Smooth muscle cell (in vitro differentiated cells): Measurements from ENCODE around the gene PLXNB3. TPM values are rescaled to one million over a fixed set of nuclear protein-coding genes. Genes with fewer than 3 reads are reported as not detected.

Source experiments
- DNase-seq: peaks from one replicate; lab custom pipeline; 2025; ENCODE audit not compliant: unreplicated experiment; lab: John Stamatoyannopoulos, UW
- H2AFZ ChIP-seq: fragments of 200-600 bp; sonication (generic); 2 replicates; pipeline ENCODE4 v1.6.0; 2016; ENCODE audit warnings: antibody characterized with exemption, low read depth, mild to moderate bottlenecking
- H3F3A ChIP-seq: fragments of 200-600 bp; sonication (generic); 2 replicates; pipeline ENCODE4 v1.6.0; 2017; ENCODE audit warnings: antibody characterized with exemption, low read depth
- H3K27ac ChIP-seq: fragments of 200-600 bp; sonication (generic); 2 replicates; pipeline ENCODE4 v1.5.1; 2016; ENCODE audit warnings: low read depth, mild to moderate bottlenecking
- H3K27me3 ChIP-seq: fragments of 200-600 bp; sonication (generic); 2 replicates; pipeline ENCODE4 v1.6.1; 2016; ENCODE audit warnings: low read depth, mild to moderate bottlenecking
- H3K36me3 ChIP-seq: fragments of 200-600 bp; sonication (generic); 2 replicates; pipeline ENCODE4 v1.5.1; 2016; ENCODE audit warnings: low read depth
- H3K4me1 ChIP-seq: fragments of 200-600 bp; sonication (generic); 2 replicates; pipeline ENCODE4 v1.5.1; 2016; ENCODE audit warnings: low read depth
- H3K4me2 ChIP-seq: fragments of 200-600 bp; sonication (generic); 2 replicates; pipeline ENCODE4 v1.6.0; 2016; ENCODE audit warnings: mild to moderate bottlenecking
- H3K4me3 ChIP-seq: fragments of 200-600 bp; sonication (generic); 2 replicates; pipeline ENCODE4 v1.5.1; 2016; ENCODE audit warnings: mild to moderate bottlenecking
- H3K79me2 ChIP-seq: fragments of 200-600 bp; sonication (generic); 2 replicates; pipeline ENCODE4 v1.6.0; 2016; ENCODE audit warnings: low read depth, mild to moderate bottlenecking
- H3K9ac ChIP-seq: fragments of 200-600 bp; sonication (generic); 2 replicates; pipeline ENCODE4 v1.6.0; 2016; ENCODE audit warnings: low read depth
- H3K9me3 ChIP-seq: fragments of 200-600 bp; sonication (generic); replicated peaks from 2 replicates; pipeline ENCODE4 v1.5.1; 2016; ENCODE audit warnings: low read depth
- H4K20me1 ChIP-seq: fragments of 200-600 bp; sonication (generic); 2 replicates; pipeline ENCODE4 v1.6.0; 2016; ENCODE audit warnings: low read depth
- WGBS: methylation state at CpG from one replicate; pipeline ENCODE4 v1.1.7; 2016; ENCODE audit warnings: low lambda C conversion rate; 5-methylcytosine and 5-hydroxymethylcytosine counted together
- polyA plus RNA-seq: library from polyadenylated mRNA; unstranded; fragments of >200 nt; fragmentation: Nextera tagmentation; extraction: Ambion mirVana; gene quantifications from 2 replicates; pipeline ENCODE4 v1.2.1, GENCODE V29; 2016
- total RNA-seq: library from RNA; depleted of rRNA; stranded (reverse); fragments of >200 nt; gene quantifications from 2 replicates; pipeline ENCODE4 v1.2.3, GENCODE V29; 2014
- TF ChIP-seq, protein P1 (sequence below): fragments of 200-600 bp; sonication (generic); IDR thresholded peaks from 2 replicates; pipeline ENCODE4 v1.5.1; 2017; ENCODE audit warnings: borderline replicate concordance, mild to moderate bottlenecking, antibody characterized with exemption; ENCODE audit not compliant: insufficient read depth, poor library complexity, severe bottlenecking

Gene PLXNB3
- total and polyA plus RNA-seq, 2 experiments from 2014 or later = 0.58 to 3.9 TPM

DNA sequence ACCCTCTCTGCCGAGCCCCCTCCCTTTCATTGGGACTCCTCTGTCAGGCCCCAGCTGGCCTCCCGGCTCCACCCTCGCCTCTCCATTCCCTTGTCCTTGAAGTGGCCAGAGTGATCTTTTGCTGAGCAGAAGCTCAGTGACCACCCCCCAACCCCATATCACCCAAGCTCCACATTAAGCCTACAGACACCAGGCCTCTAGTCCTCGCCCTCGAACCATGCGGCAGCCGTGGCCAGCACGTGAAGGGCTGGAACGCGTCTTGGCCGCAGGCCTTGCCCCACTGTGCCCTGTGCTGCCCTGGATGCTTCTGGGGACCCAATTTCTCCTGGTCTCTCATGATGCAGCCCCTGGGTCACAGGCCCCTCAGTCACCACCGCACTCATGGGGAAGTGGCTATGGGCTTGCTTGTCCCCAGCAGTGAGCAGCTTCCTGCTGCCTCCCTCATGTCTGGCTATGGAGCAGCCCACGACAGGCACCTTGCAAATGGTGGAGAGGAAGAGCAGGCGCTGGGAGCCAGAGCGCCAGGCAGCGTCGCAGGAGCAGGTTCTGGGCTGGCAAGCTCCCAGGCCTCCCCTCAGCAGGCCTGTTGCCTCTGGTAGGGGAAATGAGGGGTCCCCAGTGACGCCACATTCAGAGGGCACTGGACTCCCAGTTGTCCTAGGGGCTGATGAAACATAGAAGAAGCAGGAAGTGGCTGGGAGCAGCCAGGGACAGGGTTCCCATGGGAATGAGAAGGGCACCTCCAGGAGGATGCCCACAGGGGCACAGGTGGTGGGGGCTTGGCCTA is 16.0 kb downstream of the PLXNB3 start:
- Histone ChIP-seq H2AFZ (no peak overlapping the region), H3K4me3 (no peak overlapping the region), H3K9me3 (no peaks in the 10 kb centered on the region), H3K27ac (no peak overlapping the region), H3K4me2 (no peak overlapping the region), H4K20me1 (no peaks in the 10 kb centered on the region), H3K4me1 (no peaks in the 10 kb centered on the region), H3K36me3 (no peaks in the 10 kb centered on the region), H3F3A (no peaks in the 10 kb centered on the region), H3K9ac (no peak overlapping the region), H3K27me3 (no peaks in the 10 kb centered on the region), H3K79me2 (no peaks in the 10 kb centered on the region)
- DNase-seq = no peak
- TF ChIP-seq, protein P1, sequence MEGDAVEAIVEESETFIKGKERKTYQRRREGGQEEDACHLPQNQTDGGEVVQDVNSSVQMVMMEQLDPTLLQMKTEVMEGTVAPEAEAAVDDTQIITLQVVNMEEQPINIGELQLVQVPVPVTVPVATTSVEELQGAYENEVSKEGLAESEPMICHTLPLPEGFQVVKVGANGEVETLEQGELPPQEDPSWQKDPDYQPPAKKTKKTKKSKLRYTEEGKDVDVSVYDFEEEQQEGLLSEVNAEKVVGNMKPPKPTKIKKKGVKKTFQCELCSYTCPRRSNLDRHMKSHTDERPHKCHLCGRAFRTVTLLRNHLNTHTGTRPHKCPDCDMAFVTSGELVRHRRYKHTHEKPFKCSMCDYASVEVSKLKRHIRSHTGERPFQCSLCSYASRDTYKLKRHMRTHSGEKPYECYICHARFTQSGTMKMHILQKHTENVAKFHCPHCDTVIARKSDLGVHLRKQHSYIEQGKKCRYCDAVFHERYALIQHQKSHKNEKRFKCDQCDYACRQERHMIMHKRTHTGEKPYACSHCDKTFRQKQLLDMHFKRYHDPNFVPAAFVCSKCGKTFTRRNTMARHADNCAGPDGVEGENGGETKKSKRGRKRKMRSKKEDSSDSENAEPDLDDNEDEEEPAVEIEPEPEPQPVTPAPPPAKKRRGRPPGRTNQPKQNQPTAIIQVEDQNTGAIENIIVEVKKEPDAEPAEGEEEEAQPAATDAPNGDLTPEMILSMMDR = no peak
- 92% methylated on average over 18 of the region's 18 CpGs for WGBS

DNA sequence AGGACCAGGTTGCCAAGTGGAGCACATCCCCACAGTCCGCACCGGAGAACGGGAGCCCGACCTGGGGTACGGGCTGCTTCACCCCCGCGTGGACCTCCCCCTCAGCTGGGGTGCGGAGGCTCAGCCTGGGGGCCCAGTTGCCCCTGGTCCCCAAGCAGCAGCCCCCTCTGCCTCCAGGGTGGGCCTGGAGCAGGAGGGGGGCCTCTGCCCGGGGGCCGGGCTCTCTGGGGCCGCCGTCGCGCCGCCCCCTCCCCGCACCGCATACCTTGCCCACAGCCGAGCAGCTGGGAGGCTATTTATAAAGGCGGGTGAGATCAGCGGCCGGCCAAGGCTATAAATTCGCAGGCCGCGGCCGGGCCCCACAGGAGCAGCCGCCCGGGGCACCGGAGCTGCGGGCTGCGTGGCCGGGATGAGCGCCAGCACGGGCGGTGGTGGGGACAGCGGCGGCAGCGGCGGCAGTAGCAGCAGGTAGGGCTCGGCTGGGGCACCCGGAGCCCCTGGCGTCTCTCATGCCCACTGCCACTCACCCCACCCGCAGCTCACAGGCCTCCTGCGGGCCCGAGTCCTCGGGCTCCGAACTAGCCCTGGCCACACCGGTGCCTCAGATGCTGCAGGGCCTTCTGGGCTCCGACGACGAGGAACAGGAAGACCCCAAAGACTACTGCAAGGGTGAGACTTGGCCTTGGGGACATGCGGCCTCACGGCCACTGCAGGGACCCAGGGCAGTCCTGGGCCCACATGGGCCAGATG is 16.8 kb downstream of the PLXNB3 start, which contains the start of gene SRPK3:
Gene SRPK3 (plus strand): TSS at position 364 of the 750 bp plus-strand sequence. CDS start 46 bp downstream, at position 410.
- H3K9me3 ChIP-seq = no peaks in the 10 kb centered on the region
- H2AFZ ChIP-seq = no peak within 1 kb of the TSS
- H3K27me3 ChIP-seq = no peaks in the 10 kb centered on the region
- H3K4me3 ChIP-seq = no peak within 1 kb of the TSS
- H3K4me2 ChIP-seq = no peak within 1 kb of the TSS
- H3F3A ChIP-seq = no peaks in the 10 kb centered on the region
- H3K27ac ChIP-seq = no peak within 1 kb of the TSS
- 92% methylated on average over 39 of the region's 52 CpGs for WGBS
- no peaks in the 10 kb centered on the region for H3K4me1 ChIP-seq
- TF ChIP-seq, protein P1 = no peak
- no peak within 1 kb of the TSS for H3K9ac ChIP-seq
- no peaks in the 10 kb centered on the region for H3K79me2 ChIP-seq
- no peak for DNase-seq
- H4K20me1 ChIP-seq = no peaks in the 10 kb centered on the region
- no peaks in the 10 kb centered on the region for H3K36me3 ChIP-seq

DNA sequence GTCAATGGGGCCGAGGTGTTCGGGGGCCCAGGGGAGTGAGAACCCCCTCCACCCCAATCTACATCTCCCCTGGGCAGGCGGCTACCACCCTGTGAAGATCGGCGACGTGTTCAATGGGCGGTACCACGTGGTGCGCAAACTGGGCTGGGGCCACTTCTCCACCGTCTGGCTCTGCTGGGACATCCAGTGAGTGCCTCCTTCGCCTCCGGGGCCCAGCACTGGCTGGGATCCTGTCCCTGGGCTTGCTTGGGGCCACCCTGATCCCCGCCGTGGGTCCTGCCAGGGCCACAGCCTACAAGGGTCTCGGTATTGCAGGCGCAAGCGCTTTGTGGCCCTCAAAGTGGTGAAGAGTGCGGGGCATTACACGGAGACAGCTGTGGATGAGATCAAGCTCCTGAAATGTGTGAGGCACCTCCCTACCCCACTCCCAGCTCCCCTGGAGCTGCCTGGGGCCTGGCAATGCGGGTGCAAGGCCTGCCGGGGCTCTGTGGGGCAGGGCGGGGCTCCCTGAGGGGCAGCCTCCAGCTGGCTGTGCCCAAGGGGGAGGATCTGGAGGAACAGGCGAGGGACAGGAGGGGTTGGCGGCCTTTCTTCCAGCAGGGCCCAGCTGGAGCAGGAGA is 17.5 kb downstream of the PLXNB3 start:
- H3K79me2 ChIP-seq = no peaks in the 10 kb centered on the region
- TF ChIP-seq, protein P1 = no peak
- WGBS = 88% methylated on average over 23 of the region's 24 CpGs
- no peaks in the 10 kb centered on the region for H3F3A ChIP-seq
- no peak for DNase-seq
- H2AFZ ChIP-seq = no peak overlapping the region
- H3K4me2 ChIP-seq = no peak overlapping the region
- H3K4me3 ChIP-seq = no peak overlapping the region
- no peaks in the 10 kb centered on the region for H3K9me3 ChIP-seq
- H3K4me1 ChIP-seq = no peaks in the 10 kb centered on the region
- no peak overlapping the region for H3K9ac ChIP-seq
- H4K20me1 ChIP-seq = no peaks in the 10 kb centered on the region
- H3K27me3 ChIP-seq = no peaks in the 10 kb centered on the region
- no peaks in the 10 kb centered on the region for H3K36me3 ChIP-seq
- H3K27ac ChIP-seq = no peak overlapping the region
